NT2/D1 (cell line): ENCODE data around the gene FBXL17.

Source experiments
- YY1 ChIP-seq: IDR thresholded peaks from 2 replicates; pipeline ENCODE4 v1.6.1; 2011; ENCODE audit not compliant: insufficient read length, insufficient read depth
- ZNF274 ChIP-seq: IDR thresholded peaks from 2 replicates; pipeline ENCODE4 v1.6.1; 2011; ENCODE audit warnings: mild to moderate bottlenecking, low read depth, low read length

DNA sequence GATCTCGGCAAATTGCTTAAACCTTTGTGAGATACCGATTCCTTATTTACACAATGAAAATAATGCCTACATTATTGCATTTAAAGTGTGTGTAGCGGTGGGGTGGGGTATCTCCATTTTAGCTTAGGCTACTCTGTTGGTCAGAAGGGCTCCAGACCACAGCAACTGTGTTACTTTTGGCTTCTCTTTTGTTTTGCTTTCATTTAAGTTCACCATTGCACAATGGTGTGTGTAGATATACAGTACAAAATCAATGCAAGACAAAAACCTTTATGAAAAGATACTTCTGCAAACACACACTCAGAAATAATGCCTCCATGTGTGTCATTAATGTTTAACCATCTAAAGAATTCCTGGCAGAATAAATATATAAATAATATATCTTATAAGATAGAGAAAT is 279.4 kb downstream of the FBXL17 start:
- TF ChIP-seq YY1 (no peak), ZNF274 (no peak)
